ENCODE results near the gene PPARD. TPM values are rescaled to one million over a fixed set of nuclear protein-coding genes. Genes with fewer than 3 reads are reported as not detected.

PPARD gene
- total RNA-seq, 4 donors from 2014 or later: 17.3 to 40.3 (median 35.9) TPM

DNA sequence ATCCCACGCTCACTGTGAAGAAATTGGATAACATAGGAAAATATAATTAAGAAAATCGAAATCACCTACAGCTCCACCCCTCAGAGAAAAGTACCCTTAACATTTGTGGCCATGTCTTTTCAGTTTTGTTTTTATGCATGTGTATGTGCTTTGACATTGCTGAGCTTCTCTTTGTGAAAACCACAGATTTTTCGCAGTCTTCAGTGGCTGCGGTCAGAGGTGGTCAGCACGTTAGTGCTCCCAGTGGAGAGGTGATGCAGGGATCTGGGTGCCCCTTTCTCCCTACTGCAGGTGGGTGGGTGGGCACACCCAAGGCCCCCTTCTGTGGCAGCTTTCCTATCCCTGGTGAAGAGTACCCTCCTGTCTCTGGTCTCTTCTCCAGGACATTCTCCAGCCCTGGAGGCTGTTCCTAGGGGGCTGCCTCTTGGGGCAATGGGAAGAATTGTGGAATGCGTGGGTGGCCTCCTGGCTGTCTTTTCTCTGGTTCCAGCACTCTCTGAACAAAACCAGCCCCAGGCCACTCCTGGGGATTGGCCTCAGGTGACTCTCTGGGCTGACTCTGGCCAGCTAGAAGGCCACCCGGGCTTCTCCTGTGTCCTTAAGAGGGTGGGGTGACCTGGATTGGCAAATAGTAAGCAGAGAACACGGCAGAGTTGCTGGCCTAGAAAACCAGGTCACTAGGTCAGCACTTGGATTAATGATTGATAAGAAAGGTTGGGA lies 59.9 kb downstream of the PPARD start:
- H3K9me3 ChIP-seq: no peaks in the 10 kb centered on the region
- H3K4me1 ChIP-seq: peaks cover 36 to 39% of the 10 kb centered on the region in 2 donors
- H3K27me3 ChIP-seq: no peaks in the 10 kb centered on the region
- intact Hi-C loops (cut with DNase I): no loop called here
- peak; percentile 31 to 41 for DNase-seq
- no peaks in the 10 kb centered on the region for H3K36me3 ChIP-seq
- no peak overlapping the region for H3K4me3 ChIP-seq (replicated peaks in 1 of 3)
- peak overlapping the region; percentile 32 to 79 (median 78) for H3K27ac ChIP-seq
- TF ChIP-seq POLR2A (IDR thresholded peaks at IDR 0.05): no peak
- TF ChIP-seq, protein P1, sequence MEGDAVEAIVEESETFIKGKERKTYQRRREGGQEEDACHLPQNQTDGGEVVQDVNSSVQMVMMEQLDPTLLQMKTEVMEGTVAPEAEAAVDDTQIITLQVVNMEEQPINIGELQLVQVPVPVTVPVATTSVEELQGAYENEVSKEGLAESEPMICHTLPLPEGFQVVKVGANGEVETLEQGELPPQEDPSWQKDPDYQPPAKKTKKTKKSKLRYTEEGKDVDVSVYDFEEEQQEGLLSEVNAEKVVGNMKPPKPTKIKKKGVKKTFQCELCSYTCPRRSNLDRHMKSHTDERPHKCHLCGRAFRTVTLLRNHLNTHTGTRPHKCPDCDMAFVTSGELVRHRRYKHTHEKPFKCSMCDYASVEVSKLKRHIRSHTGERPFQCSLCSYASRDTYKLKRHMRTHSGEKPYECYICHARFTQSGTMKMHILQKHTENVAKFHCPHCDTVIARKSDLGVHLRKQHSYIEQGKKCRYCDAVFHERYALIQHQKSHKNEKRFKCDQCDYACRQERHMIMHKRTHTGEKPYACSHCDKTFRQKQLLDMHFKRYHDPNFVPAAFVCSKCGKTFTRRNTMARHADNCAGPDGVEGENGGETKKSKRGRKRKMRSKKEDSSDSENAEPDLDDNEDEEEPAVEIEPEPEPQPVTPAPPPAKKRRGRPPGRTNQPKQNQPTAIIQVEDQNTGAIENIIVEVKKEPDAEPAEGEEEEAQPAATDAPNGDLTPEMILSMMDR (IDR thresholded peaks at IDR 0.05): no peak
- WGBS, 2 donors: 74 to 75% methylated on average over 8 of the region's 8 CpGs

- no peaks in the 10 kb centered on the region for H3K27me3 ChIP-seq
- intact Hi-C loops (cut with DNase I): no loop called here
- TF ChIP-seq POLR2A (IDR thresholded peaks at IDR 0.05): no peak
- TF ChIP-seq, protein P1 (IDR thresholded peaks at IDR 0.05): no peak
- H3K9me3 ChIP-seq: no peaks in the 10 kb centered on the region
- H3K4me1 ChIP-seq: peaks cover 38 to 41% of the 10 kb centered on the region in 2 donors
- peak overlapping the region in 2 of 3 donors; percentile 78 to 79 for H3K27ac ChIP-seq
- WGBS, 2 donors: 97 to 98% methylated on average over 5 of the region's 5 CpGs
- DNase-seq: no peak
- H3K4me3 ChIP-seq (replicated peaks in 1 of 3): no peak overlapping the region
- no peaks in the 10 kb centered on the region for H3K36me3 ChIP-seq
These were observed 60.5 kb downstream of the PPARD start for GRCh38 chr6:35402856-35403191.

DNA sequence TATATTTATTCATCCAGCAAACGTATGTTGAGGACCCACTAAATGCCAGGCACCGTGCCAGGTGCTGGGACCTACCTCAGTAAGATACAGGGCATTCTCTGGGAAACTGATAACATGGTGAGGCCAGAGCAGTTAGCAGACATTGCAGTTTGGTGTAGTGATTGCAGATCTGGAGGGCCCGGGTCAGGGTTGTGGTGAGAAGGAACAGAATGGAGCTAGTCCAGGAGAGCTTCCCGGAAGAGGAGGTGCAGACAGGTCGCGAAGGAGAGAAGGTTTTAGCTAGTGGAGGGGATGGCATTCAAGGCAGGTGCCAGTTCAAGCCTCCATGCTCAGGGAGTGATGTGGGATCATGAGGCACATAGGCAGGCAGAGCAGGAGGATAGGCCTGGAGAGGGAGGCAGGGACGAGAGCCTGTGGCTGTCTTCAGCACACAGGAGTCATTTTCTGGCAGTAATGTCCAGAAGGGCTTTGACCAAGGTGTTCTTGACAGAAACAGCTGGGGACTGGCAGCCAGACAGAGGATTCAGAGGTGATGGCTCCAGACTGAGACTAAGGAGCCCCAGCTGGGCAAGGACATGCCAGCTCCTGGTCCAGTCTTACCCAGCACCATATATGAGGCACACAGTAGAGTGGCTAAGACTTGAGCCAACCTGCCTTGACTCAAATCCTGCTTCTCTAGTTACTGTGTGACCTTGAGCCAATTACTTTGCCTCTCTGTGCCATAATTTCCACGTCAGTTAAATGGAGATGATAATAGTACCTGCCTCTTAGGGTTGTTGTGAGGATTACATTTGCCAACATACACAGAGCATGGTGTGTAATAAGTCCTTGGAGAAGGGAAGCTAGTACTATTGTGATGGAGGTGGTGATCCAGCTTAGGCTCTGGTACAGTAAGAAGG lies 61.4 kb downstream of the PPARD start:
- no peaks in the 10 kb centered on the region for H3K27me3 ChIP-seq
- TF ChIP-seq, protein P1 (IDR thresholded peaks at IDR 0.05): no peak
- no peak for TF ChIP-seq POLR2A (IDR thresholded peaks at IDR 0.05)
- H3K36me3 ChIP-seq: no peaks in the 10 kb centered on the region
- no peaks in the 10 kb centered on the region for H3K9me3 ChIP-seq
- no peak overlapping the region for H3K4me3 ChIP-seq (replicated peaks in 1 of 3)
- H3K27ac ChIP-seq: peak overlapping the region in 1 of 3 donors; percentile 78
- DNase-seq: no peak
- peaks cover 45 to 48% of the 10 kb centered on the region in 2 donors for H3K4me1 ChIP-seq
- intact Hi-C loops (cut with DNase I): no loop called here
- 89% methylated on average over 8 of the region's 8 CpGs for WGBS, 2 donors

DNA sequence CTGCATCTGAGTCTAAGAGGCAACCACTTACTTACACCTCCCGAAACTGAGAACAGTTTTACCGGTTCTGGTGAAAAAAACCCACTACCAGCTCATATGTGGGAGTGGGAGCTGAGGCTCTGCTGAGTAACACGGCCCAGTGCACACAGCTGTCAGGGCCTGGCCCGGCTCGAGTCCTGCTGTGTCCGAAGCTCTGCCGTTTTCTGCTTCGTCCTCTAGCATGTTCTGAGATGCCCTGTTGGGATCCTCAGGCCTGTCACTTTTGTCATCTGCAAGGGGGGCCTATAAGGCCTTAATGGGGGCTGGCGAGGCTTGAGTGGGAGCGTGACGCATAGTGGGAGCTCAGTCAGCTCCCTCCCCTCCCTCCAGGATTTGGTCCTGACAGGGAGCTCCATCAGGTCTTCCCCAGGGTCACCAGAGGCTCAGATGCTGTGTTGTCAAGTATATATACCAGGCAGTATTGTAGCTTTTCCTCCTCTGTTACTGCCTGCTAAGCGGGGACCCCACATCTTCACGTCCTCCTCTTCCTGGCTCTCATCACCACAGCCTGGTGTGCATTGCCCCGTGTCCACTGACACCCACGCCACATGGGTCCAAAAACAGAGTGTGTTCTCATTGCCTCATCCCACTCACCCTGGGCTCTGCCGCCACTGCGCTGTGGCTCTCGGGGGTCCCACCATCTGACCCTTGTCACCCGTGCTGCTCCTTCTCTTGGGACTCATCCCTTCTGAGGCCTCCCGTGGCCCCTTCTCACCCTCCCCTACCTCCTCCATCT lies 64.5 kb downstream of the PPARD start:
- Histone ChIP-seq H3K9me3 (no peaks in the 10 kb centered on the region), H3K36me3 (peaks cover 0 to 9% of the 10 kb centered on the region in 2 donors), H3K27ac (no peak overlapping the region), H3K4me1 (peaks cover 34 to 36% of the 10 kb centered on the region in 2 donors), H3K27me3 (no peaks in the 10 kb centered on the region), H3K4me3 (replicated peaks in 1 of 3) (no peak overlapping the region)
- DNase-seq: no peak
- TF ChIP-seq POLR2A (IDR thresholded peaks at IDR 0.05): no peak
- TF ChIP-seq, protein P1 (IDR thresholded peaks at IDR 0.05): no peak
- intact Hi-C loops (cut with DNase I): no loop called here
- WGBS, 2 donors: 79 to 82% methylated on average over 20 of the region's 20 CpGs

All from thyroid gland (tissue), 4 donors.